Measurements from ENCODE around the gene NFATC2. TPM values are rescaled to one million over a fixed set of nuclear protein-coding genes. Genes with fewer than 3 reads are reported as not detected.

The NFATC2 gene
- total and polyA plus RNA-seq, 2 experiments from 2014 or later: 4.9 to 8.3 TPM

GRCh38 chr20:51353491-51353890, 189.0 kb downstream of the NFATC2 start:
- WGBS (ENCODE audit: low lambda C conversion rate, missing lambda C conversion rate): 84% methylated on average over 4 of the region's 4 CpGs
- TF ChIP-seq EZH2phosphoT487 (IDR thresholded peaks at IDR 0.05; ENCODE audit: low read depth, severe bottlenecking, unreplicated experiment): no peak
- no peak for TF ChIP-seq EZH2 (IDR thresholded peaks at IDR 0.05; ENCODE audit: borderline replicate concordance)
- TF ChIP-seq CTCF (IDR thresholded peaks at IDR 0.05; ENCODE audit: poor library complexity): no peak
- Histone ChIP-seq H3K9me2 (replicated peaks; ENCODE audit: insufficient read depth) (no peaks in the 10 kb centered on the region), H3K27ac (no peak overlapping the region), H3K4me1 (ENCODE audit: insufficient read depth) (no peaks in the 10 kb centered on the region), H4K20me1 (ENCODE audit: insufficient read depth, poor library complexity, severe bottlenecking) (no peaks in the 10 kb centered on the region), H3K79me2 (no peaks in the 10 kb centered on the region), H3K36me3 (replicated peaks; ENCODE audit: insufficient read depth, low read depth) (no peaks in the 10 kb centered on the region), H3K4me2 (no peak overlapping the region), H3K9me3 (ENCODE audit: low read depth) (no peaks in the 10 kb centered on the region), H3K27me3 (no peaks in the 10 kb centered on the region), H3K4me3 (no peak overlapping the region), H2AFZ (no peak overlapping the region)
- no peak for DNase-seq (ENCODE audit: low spot score)

DNA sequence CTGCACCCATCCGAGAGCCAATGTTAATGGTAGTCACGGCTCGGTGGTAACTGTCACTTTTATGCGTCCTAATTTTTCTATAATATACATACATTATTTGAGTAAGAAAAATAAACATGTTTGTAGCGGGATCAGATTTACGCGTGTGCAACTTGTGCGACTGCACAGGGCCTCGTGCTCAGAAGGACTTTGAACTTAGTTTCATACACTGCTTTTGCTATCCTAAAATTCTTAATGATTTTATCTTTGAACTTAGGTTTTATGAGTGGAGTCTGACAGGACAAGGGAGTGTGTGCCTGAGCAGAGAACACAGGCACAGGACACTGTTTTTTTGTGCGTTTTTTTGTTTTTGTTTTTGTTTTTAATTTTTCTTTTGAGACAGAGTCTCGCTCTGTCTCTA, 189.7 kb downstream of the NFATC2 start:
- H4K20me1 ChIP-seq (ENCODE audit: insufficient read depth, poor library complexity, severe bottlenecking): no peaks in the 10 kb centered on the region
- WGBS (ENCODE audit: low lambda C conversion rate, missing lambda C conversion rate): 88% methylated on average over 11 of the region's 11 CpGs
- no peaks in the 10 kb centered on the region for H3K27me3 ChIP-seq
- TF ChIP-seq CTCF (IDR thresholded peaks at IDR 0.05; ENCODE audit: poor library complexity): no peak
- no peak for TF ChIP-seq EZH2phosphoT487 (IDR thresholded peaks at IDR 0.05; ENCODE audit: low read depth, severe bottlenecking, unreplicated experiment)
- TF ChIP-seq EZH2 (IDR thresholded peaks at IDR 0.05; ENCODE audit: borderline replicate concordance): no peak
- no peaks in the 10 kb centered on the region for H3K36me3 ChIP-seq (replicated peaks; ENCODE audit: insufficient read depth, low read depth)
- H3K4me1 ChIP-seq (ENCODE audit: insufficient read depth): no peaks in the 10 kb centered on the region
- H3K79me2 ChIP-seq: no peaks in the 10 kb centered on the region
- no peak overlapping the region for H2AFZ ChIP-seq
- H3K4me3 ChIP-seq: no peak overlapping the region
- H3K4me2 ChIP-seq: no peak overlapping the region
- no peaks in the 10 kb centered on the region for H3K9me3 ChIP-seq (ENCODE audit: low read depth)
- no peaks in the 10 kb centered on the region for H3K9me2 ChIP-seq (replicated peaks; ENCODE audit: insufficient read depth)
- no peak for DNase-seq (ENCODE audit: low spot score)
- no peak overlapping the region for H3K27ac ChIP-seq

DNA sequence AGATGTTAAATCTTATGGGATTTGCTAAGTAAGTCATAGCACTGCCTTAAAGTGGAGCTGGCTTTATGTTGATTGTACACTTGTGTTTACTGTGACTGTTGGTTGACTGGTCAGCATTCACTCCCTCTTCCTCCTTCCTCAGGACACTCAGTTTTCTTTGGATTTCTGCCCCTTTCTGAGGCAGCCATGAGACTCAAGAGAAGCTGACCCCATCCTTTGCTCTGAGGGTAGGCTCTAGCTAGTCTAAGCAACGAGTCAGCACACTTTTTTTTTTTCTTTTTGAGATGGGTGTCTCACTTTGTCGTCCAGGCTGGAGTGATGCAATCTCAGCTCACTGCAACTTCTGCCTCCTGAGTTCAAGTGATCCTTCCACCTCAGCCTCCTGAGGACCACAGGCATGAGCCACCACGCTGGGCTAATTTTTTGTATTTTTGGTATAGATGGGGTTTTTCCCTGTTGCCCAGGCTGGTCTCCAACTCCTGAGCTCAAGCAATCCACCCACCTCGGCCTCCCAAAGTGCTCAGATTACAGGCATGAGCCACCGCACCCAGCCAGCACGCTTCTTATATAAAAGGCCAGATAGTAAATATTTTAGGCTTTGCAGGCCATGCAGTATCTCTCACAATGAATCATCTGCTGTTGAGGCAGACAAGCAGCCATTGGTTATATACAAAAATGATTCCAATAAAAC, 191.4 kb downstream of the NFATC2 start:
- H2AFZ ChIP-seq: no peak overlapping the region
- H3K4me3 ChIP-seq: no peak overlapping the region
- TF ChIP-seq EZH2 (IDR thresholded peaks at IDR 0.05; ENCODE audit: borderline replicate concordance) (no peak), CTCF (IDR thresholded peaks at IDR 0.05; ENCODE audit: poor library complexity) (no peak), EZH2phosphoT487 (IDR thresholded peaks at IDR 0.05; ENCODE audit: low read depth, severe bottlenecking, unreplicated experiment) (no peak)
- H4K20me1 ChIP-seq (ENCODE audit: insufficient read depth, poor library complexity, severe bottlenecking): no peaks in the 10 kb centered on the region
- H3K79me2 ChIP-seq: no peaks in the 10 kb centered on the region
- 66% methylated on average over 6 of the region's 6 CpGs for WGBS (ENCODE audit: low lambda C conversion rate, missing lambda C conversion rate)
- no peaks in the 10 kb centered on the region for H3K9me3 ChIP-seq (ENCODE audit: low read depth)
- H3K4me2 ChIP-seq: no peak overlapping the region
- no peaks in the 10 kb centered on the region for H3K36me3 ChIP-seq (replicated peaks; ENCODE audit: insufficient read depth, low read depth)
- peak overlapping the region; percentile 28 for H3K27ac ChIP-seq
- no peaks in the 10 kb centered on the region for H3K9me2 ChIP-seq (replicated peaks; ENCODE audit: insufficient read depth)
- H3K27me3 ChIP-seq: no peaks in the 10 kb centered on the region
- DNase-seq (ENCODE audit: low spot score): no peak
- no peaks in the 10 kb centered on the region for H3K4me1 ChIP-seq (ENCODE audit: insufficient read depth)
